SK-MEL-5 (cell line): ENCODE measurements around the gene PRDM15. TPM values are rescaled to one million over a fixed set of nuclear protein-coding genes. Genes with fewer than 3 reads are reported as not detected.
A peak's percentile ranks its signal among the peaks of the same experiment; 100 is the strongest.
"Not testable (repeated sequence)": the region's sequence is repeated elsewhere in the genome, so short reads cannot be mapped to it uniquely, and the experiment has no call there.

ENCODE experiments used
- DNase-seq: peaks from one replicate; pipeline ENCODE4 v3.0.0-alpha.2; 2016; ENCODE audit warnings: low read depth, low spot score
- in situ Hi-C: cut with HindIII; loops from 2 replicates; pipeline ENCODE4 v1.10.0; 2016; ENCODE audit warnings: low sequenced_read_pairs, high pct_unique_total_duplicates, low pct_unique_long_range_greater_than_20kb
- total RNA-seq: library from RNA; depleted of rRNA; stranded (reverse); fragments of >200 nt; shearing (Covaris generic); gene quantifications from 2 replicates; pipeline ENCODE4 v1.2.3, GENCODE V29; 2014

PRDM15 gene
- total RNA-seq, 1 experiment from 2014 or later: 3.6 TPM

GRCh38 chr21:41805643-41806042 is 73.5 kb downstream of the PRDM15 start:
- no peak for DNase-seq
- in situ Hi-C loops: no loop called here

- no peak for DNase-seq
- in situ Hi-C loops: no loop called here
Measured at GRCh38 chr21:41805038-41805437, 74.1 kb downstream of the PRDM15 start.

GRCh38 chr21:41804381-41804780 is 74.8 kb downstream of the PRDM15 start:
- no peak for DNase-seq
- in situ Hi-C loops: no loop called here

GRCh38 chr21:41803316-41803715 is 75.8 kb downstream of the PRDM15 start:
- in situ Hi-C loops: no loop called here
- no peak for DNase-seq

- in situ Hi-C loops: no loop called here
- DNase-seq: peak; percentile 68
Measured at GRCh38 chr21:41802684-41803083, 76.5 kb downstream of the PRDM15 start.

GRCh38 chr21:41802198-41802584 is 77.0 kb downstream of the PRDM15 start:
- peak; percentile 2 for DNase-seq
- in situ Hi-C loops: no loop called here

- in situ Hi-C loops: no loop called here
- no peak for DNase-seq
Measured at GRCh38 chr21:41801321-41802197, 77.6 kb downstream of the PRDM15 start.

- in situ Hi-C loops: no loop called here
- no peak for DNase-seq
Measured at GRCh38 chr21:41800425-41801320, 78.5 kb downstream of the PRDM15 start.

GRCh38 chr21:41799763-41800162 is 79.4 kb downstream of the PRDM15 start:
- in situ Hi-C loops: no loop called here

GRCh38 chr21:41798326-41798725 is 80.8 kb downstream of the PRDM15 start:
- in situ Hi-C loops: no loop called here
- DNase-seq: no peak

More at GRCh38 chr21:41799763-41800162, 79.4 kb downstream of the PRDM15 start:
- no peak for DNase-seq

GRCh38 chr21:41796476-41797080 is 82.6 kb downstream of the PRDM15 start:
- DNase-seq: no peak
- in situ Hi-C loops: no loop called here

GRCh38 chr21:41795726-41796125 is 83.4 kb downstream of the PRDM15 start:
- in situ Hi-C loops: no loop called here
- DNase-seq: no peak

GRCh38 chr21:41794600-41794999 is 84.5 kb downstream of the PRDM15 start:
- in situ Hi-C loops: no loop called here
- no peak for DNase-seq

GRCh38 chr21:41792711-41793110 is 86.4 kb downstream of the PRDM15 start:
- in situ Hi-C loops: no loop called here
- no peak for DNase-seq

GRCh38 chr21:41786509-41786987 is 92.6 kb downstream of the PRDM15 start:
- DNase-seq: no peak
- in situ Hi-C loops: no loop called here

GRCh38 chr21:41785262-41785661 is 93.9 kb downstream of the PRDM15 start:
- DNase-seq, in situ Hi-C loops: not testable (repeated sequence)

- no peak for DNase-seq
- in situ Hi-C loops: no loop called here
Measured at GRCh38 chr21:41784456-41785102, 94.6 kb downstream of the PRDM15 start.
